GM19372 (cell line): Measurements from ENCODE around the gene ESYT1.
A peak's percentile ranks its signal among the peaks of the same experiment; 100 is the strongest.

ENCODE experiments used
- ATAC-seq: cut with Tn5 transposase; IDR thresholded peaks from one replicate; pipeline ENCODE4 v1.9.1; 2021; ENCODE audit warnings: mild to moderate bottlenecking, low read depth, moderate library complexity; ENCODE audit not compliant: unreplicated experiment

Gene ESYT1

DNA sequence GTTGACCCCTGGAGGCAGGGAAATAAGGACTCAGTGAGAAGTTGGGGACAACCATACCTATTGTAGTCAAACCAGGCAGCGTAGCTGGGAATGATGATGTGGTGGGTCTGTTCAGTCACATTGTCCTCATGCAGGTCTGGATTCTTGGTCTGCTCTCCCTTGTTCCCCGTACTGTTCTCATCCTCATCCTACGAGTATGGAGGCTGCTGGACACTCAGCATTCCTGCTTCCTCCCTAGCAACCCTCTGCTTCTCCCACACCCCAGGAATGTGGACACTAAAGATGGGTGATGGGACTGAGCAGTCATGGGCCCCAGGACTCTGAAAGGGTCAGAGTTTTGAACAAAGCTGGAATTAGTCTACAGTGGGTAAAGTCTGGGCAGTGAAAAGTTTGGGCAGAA is 50.3 kb downstream of the ESYT1 start:
- ATAC-seq = no peak

DNA sequence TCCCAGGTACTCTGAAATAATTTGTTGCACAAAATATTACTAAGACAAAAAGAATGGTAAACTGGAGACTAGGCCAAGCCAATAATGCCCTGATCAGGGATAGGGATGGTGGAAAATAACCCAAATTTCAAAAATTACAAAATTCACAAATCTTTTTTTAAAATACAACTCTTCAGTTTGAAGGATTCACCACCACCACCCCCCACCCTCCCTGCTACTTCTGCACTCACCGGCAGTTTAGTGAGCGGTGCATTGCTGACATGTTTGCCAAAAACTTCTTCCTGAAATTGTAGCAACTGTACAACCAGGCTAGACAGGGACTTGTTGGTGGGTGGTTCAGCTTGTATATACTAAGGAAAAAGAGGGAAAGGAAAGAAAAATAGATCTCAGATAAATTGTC is 58.9 kb downstream of the ESYT1 start:
- no peak for ATAC-seq

DNA sequence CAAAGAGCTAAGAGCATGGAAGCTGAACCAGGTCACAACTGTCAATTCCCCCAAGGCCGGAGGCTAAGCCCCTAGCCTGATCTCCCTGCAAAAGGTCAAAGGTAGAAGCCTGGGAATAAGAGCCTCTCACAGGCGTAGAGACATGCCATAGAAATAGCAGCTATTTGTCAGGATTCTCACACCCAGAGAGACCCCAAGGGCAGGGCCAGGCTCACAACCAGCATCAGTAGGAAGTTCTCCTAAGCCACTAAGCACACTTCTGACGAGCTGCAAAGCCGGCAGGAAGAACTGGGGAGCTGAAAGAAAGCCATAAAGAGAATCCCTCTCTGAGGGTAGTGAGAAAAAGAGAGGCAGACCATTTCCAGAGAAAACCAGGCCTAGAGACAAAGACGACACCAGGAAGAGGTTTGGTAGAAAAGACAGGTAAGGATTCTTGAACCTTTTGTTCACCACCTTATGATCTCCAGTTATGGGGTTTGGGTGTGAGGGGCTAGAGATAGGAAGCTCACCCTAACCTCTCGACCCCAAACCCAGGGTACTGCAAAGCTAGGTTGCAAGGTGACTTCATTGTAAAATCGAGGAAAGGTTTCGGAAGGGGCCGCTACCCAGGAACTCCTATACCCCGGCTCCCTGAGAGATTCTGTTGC is 60.2 kb downstream of the ESYT1 start:
- ATAC-seq = no peak

DNA sequence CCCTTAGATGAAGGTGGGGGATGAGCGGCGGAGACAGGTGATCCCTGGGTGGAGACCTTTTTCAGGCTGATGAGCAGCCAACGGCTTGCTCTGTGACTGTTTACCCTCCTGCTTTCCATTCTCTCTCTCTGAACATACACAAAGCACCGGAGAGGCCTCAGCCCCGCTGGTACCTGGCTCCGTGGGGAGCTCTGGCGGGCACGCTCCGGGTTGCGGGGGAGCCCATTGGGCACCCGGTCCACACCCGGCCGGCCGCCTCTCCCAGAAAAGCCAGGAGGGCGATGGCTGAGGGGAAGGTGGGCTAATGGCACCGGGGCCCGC is 60.7 kb downstream of the ESYT1 start:
- no peak for ATAC-seq

DNA sequence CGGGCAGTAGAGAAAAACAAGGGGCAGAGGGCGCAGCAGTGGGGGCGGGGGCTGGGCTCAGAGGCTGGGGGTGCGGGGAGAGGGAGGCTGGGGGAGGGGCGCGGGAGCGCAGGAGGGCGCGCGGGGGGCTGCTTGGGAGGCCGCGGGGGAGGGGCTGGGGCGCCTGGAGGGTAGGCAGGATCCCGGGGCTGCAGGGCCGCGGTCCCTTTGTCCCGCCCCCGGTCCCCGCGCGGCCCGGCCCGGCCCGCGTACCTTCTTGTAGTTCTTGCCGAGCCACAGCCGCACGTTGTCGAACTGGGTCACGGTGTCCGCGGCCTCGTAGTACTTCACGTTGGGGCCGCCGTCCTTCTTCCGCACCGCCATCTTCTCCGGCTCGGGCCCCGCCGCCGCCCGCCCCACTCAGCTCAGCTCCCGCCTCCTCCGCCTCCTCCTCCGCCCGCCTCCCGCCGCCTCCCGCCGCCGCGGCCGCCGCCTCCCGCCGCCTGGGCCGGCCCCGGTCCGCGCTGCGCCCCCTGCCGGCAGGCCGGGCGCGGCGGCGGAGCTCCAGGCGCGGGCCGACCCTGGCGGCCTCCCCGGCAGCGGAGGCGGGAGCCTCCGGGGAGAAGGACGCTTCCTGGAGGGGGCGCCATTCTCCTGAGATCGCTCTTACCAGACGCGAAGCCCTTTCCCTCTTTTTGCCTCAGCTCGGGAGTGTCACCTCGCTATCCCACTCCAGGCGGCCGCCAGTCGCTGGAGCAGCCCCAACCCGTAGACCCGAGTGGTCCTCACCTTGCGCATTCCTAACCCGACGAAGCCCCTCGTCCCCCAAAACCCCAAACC is 61.2 kb downstream of the ESYT1 start, which contains the start of gene SMARCC2:
Gene SMARCC2 (minus strand): TSS at position 385 of the 819 bp plus-strand sequence. CDS start 22 bp downstream, at position 363.
- peak; percentile 69 for ATAC-seq

DNA sequence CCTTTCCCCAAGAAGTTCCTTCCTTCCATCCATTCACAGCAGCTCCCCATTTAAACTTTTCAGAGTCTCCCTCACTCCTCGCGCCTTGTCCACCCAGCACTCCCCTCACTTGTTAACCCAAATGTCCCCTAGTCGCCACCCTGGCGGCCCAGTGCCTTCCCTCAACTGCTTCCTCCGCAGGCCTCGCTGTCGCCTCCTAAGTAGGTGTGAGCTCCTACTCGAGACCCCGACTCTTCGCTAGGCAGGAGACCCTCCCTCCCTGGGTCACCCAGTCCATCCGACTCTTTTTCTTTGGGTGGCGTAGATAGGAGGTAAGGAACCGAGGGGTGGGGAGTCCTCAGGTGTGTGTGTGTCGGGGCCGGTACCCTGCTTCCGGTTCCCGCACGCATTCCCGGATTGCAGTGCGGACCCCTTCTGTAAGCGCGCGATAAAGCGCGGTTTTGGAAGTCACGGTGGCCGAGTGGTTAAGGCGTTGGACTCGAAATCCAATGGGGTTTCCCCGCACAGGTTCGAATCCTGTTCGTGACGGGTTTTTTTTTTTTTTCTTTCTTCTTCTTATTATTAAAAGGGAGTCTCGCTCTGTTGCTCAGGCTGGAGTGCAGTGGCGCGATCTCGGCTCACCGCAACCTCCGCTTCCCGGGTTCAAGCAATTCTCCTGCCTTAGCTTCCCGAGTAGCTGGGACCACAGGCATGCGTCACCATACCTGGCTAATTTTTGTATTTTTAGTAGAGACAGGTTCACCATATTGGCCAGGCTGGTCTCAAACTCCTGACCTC is 62.0 kb downstream of the ESYT1 start:
- ATAC-seq = peak; percentile 15

DNA sequence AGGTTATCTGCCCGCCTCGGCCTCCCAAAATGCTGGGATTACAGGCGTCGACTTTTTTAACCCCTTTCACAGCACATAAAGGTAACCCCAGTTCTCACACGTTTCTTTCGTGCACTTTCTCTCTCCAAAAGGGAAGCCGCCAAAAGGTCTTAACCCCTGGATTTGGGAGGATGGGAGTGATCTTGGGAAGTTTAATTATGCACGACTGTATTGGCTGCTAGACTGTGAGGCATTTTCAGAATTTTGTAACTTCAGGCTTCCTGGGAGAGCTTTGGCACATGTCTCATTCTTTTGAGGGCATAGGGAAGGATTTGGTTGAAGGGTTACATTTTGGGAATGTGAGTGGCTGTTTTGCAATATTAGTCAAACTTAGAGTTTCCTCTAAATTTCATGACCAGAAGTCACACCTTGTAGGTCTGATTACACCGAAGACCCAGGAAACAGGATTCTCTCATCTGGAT is 62.7 kb downstream of the ESYT1 start:
- ATAC-seq = no peak

DNA sequence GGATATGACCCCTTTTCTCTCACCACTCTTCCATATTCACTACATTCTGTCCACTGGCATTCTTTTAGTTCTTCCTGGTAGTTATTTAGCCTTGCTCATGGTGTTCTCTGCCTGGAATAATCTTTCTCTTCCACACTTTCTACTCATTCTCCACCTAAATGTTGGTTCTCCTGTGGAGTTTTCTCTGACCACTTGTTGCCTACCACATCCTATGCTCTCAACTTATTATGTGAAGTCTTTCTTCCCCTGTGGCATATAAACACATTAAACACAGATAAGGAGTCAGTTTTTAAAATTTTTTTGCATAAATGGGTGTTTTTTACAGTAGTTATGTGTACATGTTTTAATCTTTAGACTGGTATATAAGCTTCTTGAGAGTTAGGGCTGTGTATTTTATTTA is 64.5 kb downstream of the ESYT1 start:
- ATAC-seq = no peak

DNA sequence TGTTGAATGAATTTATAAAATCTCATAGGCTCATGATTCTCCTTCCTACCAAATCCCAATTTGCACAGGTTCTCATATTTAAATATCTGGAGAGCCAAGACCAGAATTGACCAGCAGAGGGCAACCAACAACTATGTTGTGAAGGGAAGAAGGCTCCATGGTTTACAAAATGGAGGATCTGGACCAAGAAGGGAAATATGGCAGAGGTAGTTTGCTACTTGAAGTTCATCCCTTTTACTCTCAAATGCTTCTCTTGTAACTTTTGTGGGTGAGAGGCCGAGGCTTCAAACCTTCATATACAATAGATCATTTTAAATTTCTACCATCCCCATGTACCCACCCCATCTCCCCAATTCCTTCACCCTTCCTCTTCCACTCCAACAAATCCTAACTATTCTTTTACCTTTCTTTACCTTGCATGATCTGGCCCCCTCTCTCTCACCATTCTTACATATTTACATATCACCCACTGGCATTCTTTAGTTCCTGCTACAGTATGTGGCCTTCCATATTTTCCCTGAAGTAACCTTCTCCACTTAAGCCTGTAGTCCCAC is 65.0 kb downstream of the ESYT1 start:
- no peak for ATAC-seq
